Right lobe of liver (tissue), 4 donors: ENCODE results near the gene RAB25.

Source experiments
- CTCF ChIP-seq, 4 donors: fragments of 200-600 bp in 3 of 4; fragments of 450-650 bp in 1 of 4; IDR thresholded peaks; one replicate each; pipeline versions ENCODE4 v1.5.1 to v1.8.0; 2016 to 2022; ENCODE audit warnings: antibody characterized with exemption in 4 of 4, mild to moderate bottlenecking in 2 of 4
- POLR2A ChIP-seq: fragments of 450-650 bp; IDR thresholded peaks from one replicate; pipeline ENCODE4 v1.6.1; 2017; ENCODE audit warnings: antibody characterized with exemption, mild to moderate bottlenecking
- donor health status: DM: no; HTN: no; CAD: no.
- donor health status: DM: no; HTN: no; CAD: no.
- donor health status: DM: no; HTN: yes; CAD: no.

DNA sequence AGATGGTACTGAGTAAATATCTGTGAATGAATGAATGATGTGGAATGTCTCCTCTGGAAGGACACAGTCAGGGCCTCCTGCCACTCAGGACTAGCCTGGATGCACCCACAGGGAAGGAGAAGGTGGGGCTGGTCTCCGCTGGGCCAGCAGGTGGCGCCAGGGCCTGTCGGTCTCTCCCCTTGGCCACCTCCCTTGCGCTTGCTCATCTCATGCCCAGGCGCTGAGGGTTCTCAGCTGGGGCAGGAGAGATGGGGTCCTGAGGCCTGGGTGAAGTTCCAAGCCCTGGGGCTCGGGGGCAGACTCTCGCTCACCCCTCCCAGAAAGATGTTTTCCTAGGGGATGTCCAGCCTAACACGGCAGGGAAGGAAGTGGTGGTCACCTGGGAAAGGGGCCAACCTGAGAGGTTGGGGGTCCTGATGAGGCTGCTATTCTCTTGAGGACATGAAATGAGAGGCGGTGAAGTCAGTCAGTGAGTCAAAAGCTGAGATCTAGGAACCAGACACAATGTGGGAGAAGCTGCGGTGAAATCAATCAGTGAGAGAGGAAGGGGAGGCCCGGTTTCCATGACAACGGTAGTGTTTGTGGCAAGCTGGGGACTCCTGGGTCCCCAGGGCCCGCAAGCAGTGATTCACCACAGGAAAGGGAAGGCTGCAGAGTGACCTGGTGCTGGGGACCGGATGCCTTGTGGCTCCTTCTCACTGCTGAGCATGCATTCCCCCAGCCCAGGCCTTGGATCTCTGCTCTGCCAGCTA is 35.9 kb downstream of the RAB25 start:
- TF ChIP-seq POLR2A (no peak), CTCF (IDR thresholded peaks at IDR 0.05) (peak; percentile 93 to 98 (median 98))
